GM12801 (cell line): Measurements from ENCODE around the gene SMOC2.

Source experiments
- TF ChIP-seq, protein P1 (sequence below): IDR thresholded peaks from one replicate; pipeline ENCODE4 v1.5.1; 2011; ENCODE audit warnings: control low read depth; ENCODE audit not compliant: insufficient read length; ENCODE audit errors: extremely low read depth

The SMOC2 gene

DNA sequence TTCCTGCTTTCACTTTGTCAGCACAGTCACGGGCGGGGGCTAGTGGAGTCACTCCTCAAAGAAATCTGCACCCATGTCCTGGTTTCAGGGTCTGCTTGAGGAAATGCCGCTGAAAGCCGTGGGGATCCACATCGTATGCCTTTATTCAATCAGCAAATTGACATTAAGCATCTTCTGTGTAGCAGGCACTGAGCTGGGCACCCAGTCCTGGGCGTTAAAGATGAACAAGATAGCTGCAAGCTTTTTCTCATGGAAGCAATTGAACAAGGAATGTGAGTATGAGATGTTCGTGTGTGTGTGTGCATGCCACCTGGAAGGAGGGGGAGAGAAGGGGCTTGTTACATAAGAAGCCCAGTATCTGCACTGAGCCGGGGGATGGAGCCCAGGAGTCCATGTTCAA, 243.9 kb downstream of the SMOC2 start:
- TF ChIP-seq, protein P1, sequence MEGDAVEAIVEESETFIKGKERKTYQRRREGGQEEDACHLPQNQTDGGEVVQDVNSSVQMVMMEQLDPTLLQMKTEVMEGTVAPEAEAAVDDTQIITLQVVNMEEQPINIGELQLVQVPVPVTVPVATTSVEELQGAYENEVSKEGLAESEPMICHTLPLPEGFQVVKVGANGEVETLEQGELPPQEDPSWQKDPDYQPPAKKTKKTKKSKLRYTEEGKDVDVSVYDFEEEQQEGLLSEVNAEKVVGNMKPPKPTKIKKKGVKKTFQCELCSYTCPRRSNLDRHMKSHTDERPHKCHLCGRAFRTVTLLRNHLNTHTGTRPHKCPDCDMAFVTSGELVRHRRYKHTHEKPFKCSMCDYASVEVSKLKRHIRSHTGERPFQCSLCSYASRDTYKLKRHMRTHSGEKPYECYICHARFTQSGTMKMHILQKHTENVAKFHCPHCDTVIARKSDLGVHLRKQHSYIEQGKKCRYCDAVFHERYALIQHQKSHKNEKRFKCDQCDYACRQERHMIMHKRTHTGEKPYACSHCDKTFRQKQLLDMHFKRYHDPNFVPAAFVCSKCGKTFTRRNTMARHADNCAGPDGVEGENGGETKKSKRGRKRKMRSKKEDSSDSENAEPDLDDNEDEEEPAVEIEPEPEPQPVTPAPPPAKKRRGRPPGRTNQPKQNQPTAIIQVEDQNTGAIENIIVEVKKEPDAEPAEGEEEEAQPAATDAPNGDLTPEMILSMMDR = no peak

DNA sequence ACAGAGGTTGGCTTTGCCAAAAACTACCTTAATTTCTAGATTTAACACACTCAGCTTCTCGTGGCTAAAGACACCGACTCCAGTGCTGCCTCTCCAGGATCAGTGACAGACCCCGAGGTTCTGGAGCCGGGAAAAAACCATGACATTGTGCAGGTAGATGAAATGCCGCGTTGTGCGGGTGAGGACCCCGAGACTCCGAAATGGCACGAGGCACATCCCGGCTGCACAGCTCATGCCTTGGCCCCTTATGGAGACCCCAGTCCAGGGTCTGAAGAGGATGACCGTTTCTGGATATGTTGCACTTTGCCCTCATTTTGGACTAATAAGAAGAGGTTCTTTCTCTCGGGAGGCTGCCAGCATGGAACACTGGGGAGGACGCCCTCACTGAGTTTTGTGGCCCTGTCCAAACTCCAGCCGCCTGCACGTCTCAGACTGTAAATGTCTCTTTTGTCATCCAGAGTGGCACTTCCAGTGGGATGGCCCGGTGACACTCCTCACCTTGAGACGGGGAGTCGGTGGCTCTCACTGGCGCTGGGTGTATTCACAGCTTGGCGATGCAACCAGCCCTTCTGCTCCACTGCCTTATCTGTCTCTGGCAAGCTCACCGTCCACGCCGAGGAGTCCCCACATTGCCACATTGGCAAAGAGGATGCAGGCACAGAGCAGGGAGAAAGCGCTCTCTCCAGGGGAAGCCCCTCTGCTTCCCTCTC, 245.2 kb downstream of the SMOC2 start:
- TF ChIP-seq, protein P1 = no peak

DNA sequence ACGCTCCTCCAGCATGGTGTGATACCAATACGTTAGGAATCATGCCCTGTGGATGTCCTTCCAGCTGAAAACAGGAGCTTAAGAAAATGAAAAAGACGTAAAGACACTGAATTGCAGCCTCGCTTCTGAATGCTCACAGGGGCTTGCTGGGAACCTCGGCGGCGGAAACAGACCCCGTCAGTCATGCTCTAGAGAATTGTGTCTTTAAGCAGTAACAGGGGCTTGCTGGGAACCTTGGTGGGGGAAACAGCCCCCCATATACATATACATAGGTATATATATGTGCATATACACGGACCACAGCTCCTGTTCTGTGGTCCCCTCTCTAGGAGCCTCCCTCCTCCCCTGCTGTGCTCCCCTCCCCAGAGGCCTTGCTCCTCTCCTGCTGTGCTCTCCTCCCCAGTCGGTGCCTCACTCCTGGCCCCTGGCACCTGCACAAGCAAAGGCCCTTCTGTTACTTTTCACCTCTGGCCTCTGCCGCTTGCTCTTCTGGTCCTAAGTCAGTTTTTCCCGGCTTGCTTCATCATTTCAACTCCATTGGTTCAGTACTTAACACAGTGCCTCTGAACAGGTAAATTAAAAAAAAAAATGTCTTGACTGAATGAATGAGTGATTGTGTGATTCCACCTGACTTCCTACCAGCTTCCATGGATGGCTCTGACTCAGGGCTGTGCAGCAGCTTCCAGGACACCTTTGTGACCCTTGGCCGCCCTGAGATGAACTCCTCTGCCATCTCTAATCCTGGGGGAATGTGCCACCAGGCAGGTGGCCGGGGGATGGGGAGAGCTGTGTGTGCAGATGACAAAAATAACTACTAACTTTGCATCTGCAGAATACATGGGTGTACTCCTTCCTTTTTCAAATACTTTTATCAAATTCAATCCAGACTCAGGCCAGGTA, 246.1 kb downstream of the SMOC2 start:
- TF ChIP-seq, protein P1 = no peak

DNA sequence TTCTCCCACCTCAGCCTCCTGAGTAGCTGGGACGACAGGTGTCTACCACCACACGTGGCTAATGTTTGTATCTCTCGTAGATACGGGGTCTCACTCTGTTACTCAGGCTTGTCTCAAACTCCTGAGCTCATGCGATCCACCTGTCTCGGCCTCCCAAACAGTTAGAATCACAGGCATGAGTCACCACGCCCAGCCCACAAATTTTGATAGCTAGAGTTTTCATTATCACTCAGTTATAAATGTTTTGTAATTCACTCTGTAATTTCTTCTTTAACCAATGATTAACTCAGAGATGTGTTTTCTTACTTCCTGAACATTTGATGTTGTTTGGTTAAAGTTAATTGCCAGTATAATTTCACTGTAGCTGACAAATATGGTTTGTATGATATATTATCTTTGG, 249.3 kb downstream of the SMOC2 start:
- TF ChIP-seq, protein P1 = no peak

DNA sequence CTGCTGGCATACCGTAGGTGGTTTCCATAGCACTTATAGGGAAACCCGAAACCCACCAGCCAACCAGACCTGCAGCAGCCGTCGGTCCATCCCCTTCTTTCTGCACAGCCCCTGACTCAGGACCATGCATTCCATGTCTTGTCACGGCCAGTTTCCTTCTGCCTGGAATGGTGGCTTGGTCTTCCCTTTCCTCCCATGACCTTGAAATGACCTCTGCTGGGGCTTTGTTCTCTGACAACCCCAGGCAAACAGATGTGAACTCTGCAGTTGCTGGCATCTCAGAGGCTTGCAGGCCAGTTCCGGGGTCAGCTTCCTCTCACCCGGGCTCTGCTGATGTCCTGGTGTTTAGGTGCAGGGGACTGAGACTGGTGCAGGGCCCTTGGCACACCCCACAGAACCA, 250.8 kb downstream of the SMOC2 start:
- TF ChIP-seq, protein P1 = no peak

DNA sequence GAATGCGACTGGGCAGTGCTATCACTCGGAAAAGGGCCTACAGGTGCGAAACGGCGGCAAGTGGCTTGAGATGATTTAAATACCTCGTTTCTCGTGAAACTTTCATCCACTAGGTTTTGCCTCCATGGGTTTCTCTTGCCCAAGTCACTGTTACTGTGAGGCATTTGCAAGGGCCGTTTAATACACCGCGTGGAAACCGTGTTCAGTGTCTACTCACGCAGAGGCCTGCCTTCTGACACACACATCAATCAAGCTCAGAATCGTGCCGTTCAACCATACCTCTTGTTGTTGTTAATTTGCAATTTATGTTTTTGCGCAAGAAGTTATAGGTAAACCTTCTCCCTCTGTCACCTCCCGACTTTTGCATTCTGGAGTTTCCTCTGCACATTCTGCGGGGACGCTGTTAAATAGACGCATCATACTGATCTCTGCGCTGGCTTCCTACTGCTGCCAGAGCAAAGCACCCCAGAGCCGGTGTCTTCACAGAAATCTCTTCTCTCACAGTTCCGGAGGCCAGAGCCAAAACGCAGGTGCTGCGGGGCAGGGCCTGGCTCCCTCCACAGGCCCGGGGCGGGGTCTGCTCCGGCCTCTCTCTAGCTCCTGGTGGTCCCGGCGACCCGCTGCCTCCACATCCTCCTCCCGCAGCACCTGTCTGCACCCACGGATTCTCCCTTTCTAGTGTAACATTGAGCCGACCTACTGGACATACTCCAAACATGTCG, 251.4 kb downstream of the SMOC2 start:
- TF ChIP-seq, protein P1 = no peak

DNA sequence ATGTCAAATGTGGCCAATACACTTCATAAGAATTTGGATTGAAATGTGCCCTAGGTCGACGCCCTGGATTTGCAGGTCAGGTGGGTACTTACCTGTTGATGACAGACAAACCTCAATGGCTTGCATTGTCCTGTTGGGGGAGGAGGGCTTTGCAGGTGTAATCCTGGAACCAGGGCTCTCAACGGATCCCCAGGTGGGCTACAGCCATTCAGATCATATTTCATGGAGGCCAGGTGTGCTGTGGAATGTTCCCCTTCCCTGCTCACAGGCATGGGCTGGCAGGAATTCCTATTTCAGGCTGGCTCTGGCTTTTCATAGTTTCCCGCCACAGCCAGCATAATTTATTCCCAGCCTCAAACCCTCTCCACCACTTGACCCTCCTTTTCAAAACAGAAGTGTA, 254.7 kb downstream of the SMOC2 start:
- TF ChIP-seq, protein P1 = no peak
